PFSK-1 (cell line): ENCODE data around the gene IQCK.

Experiments
- FOXP2 ChIP-seq: optimal IDR thresholded peaks from 2 replicates; pipeline ENCODE3; 2011; ENCODE audit warnings: borderline replicate concordance, control low read depth, inconsistent platforms; ENCODE audit not compliant: insufficient read depth; ENCODE audit errors: extremely low read length, extremely low read depth
- POLR2AphosphoS5 ChIP-seq: IDR thresholded peaks from 2 replicates; pipeline ENCODE4 v1.6.1; 2012; ENCODE audit warnings: low read depth, mild to moderate bottlenecking, control low read depth, low read length, moderate library complexity
- REST ChIP-seq, 2 experiments: IDR thresholded peaks; 2 replicates each; pipeline versions ENCODE4 v1.6.1 to v1.8.0; 2011 to 2012; ENCODE audit warnings: low read depth in 2 of 2, low read length in 2 of 2, control low read depth in 1 of 2, inconsistent platforms in 1 of 2, mild to moderate bottlenecking in 1 of 2, moderate library complexity in 1 of 2; ENCODE audit not compliant: insufficient read depth in 1 of 2
- SIN3A ChIP-seq: IDR thresholded peaks from 2 replicates; pipeline ENCODE4 v1.6.1; 2012; ENCODE audit warnings: mild to moderate bottlenecking, low read length, moderate library complexity, borderline replicate concordance; ENCODE audit not compliant: insufficient read depth
- TAF1 ChIP-seq: IDR thresholded peaks from 2 replicates; pipeline ENCODE4 v1.6.1; 2012; ENCODE audit warnings: low read length, control low read depth, borderline replicate concordance; ENCODE audit not compliant: insufficient read depth

Gene IQCK

GRCh38 chr16:19837984-19838707, 120.1 kb downstream of the IQCK start:
- TF ChIP-seq SIN3A (no peak), FOXP2 (no peak), POLR2AphosphoS5 (no peak), REST (IDR thresholded peaks at IDR 0.05; ENCODE audit: insufficient read depth in 1 of 2, low read depth in 2 of 2, low read length in 2 of 2) (no peak), TAF1 (no peak)

GRCh38 chr16:19840524-19841110, 122.5 kb downstream of the IQCK start:
- TF ChIP-seq SIN3A, result no peak
- no peak for TF ChIP-seq REST (IDR thresholded peaks at IDR 0.05; ENCODE audit: insufficient read depth in 1 of 2, low read depth in 2 of 2, low read length in 2 of 2)
- TF ChIP-seq POLR2AphosphoS5, result no peak
- TF ChIP-seq FOXP2, result no peak

- TF ChIP-seq REST (IDR thresholded peaks at IDR 0.05; ENCODE audit: insufficient read depth in 1 of 2, low read depth in 2 of 2, low read length in 2 of 2) (no peak), TAF1 (no peak)
These were observed 123.1 kb downstream of the IQCK start for GRCh38 chr16:19841184-19841583.

- TF ChIP-seq POLR2AphosphoS5 (no peak), FOXP2 (no peak), SIN3A (no peak), TAF1 (no peak), REST (IDR thresholded peaks at IDR 0.05; ENCODE audit: insufficient read depth in 1 of 2, low read depth in 2 of 2, low read length in 2 of 2) (no peak)
These were observed 124.5 kb downstream of the IQCK start for GRCh38 chr16:19842426-19843157.
